Activated T-helper 9 cell treated with anti-CD3 and anti-CD28 coated beads, Interleukin-2, amount 50 U/mL, for 16 hours (primary cell): ENCODE measurements around the gene FNBP1L.
"Not testable (repeated sequence)": the region's sequence is repeated elsewhere in the genome, so short reads cannot be mapped to it uniquely, and the experiment has no call there.

ENCODE experiments used
- DNase-seq: peaks from one replicate; pipeline ENCODE4 v3.0.0-alpha.2; 2020; ENCODE audit warnings: low read depth

FNBP1L gene

GRCh38 chr1:93573940-93574469 lies 126.1 kb downstream of the FNBP1L start:
- DNase-seq = no peak

GRCh38 chr1:93574511-93574910 lies 126.6 kb downstream of the FNBP1L start:
- DNase-seq = no peak

GRCh38 chr1:93574991-93575390 lies 127.1 kb downstream of the FNBP1L start:
- no peak for DNase-seq

- no peak for DNase-seq
Measured at GRCh38 chr1:93575621-93576284, 127.8 kb downstream of the FNBP1L start.

GRCh38 chr1:93576346-93576745 lies 128.4 kb downstream of the FNBP1L start:
- no peak for DNase-seq

GRCh38 chr1:93576746-93577145 lies 128.8 kb downstream of the FNBP1L start:
- DNase-seq = no peak

GRCh38 chr1:93577536-93578432 lies 129.9 kb downstream of the FNBP1L start:
- DNase-seq = no peak

GRCh38 chr1:93578433-93578830 lies 130.5 kb downstream of the FNBP1L start:
- DNase-seq = no peak

- no peak for DNase-seq
Measured at GRCh38 chr1:93578911-93579825, 131.2 kb downstream of the FNBP1L start.

- DNase-seq = no peak
Measured at GRCh38 chr1:93579891-93580290, 132.0 kb downstream of the FNBP1L start.

GRCh38 chr1:93581917-93582850 lies 134.3 kb downstream of the FNBP1L start:
- no peak for DNase-seq

GRCh38 chr1:93584261-93585003 lies 136.5 kb downstream of the FNBP1L start:
- DNase-seq = no peak

- DNase-seq = no peak
Measured at GRCh38 chr1:93585059-93585966, 137.4 kb downstream of the FNBP1L start.

GRCh38 chr1:93587354-93587753 lies 139.4 kb downstream of the FNBP1L start:
- DNase-seq = no peak

- DNase-seq = no peak
Measured at GRCh38 chr1:93588206-93588605, 140.3 kb downstream of the FNBP1L start.

GRCh38 chr1:93588955-93589354 lies 141.0 kb downstream of the FNBP1L start:
- no peak for DNase-seq

- DNase-seq = not testable (repeated sequence)
Measured at GRCh38 chr1:93591291-93591675, 143.4 kb downstream of the FNBP1L start.

GRCh38 chr1:93591676-93592550 lies 144.0 kb downstream of the FNBP1L start:
- DNase-seq = no peak
